Calu3 (cell line): ENCODE results near the gene HLA-E. TPM values are rescaled to one million over a fixed set of nuclear protein-coding genes. Genes with fewer than 3 reads are reported as not detected.
"Not testable (repeated sequence)": the region's sequence is repeated elsewhere in the genome, so short reads cannot be mapped to it uniquely, and the experiment has no call there.

ENCODE experiments used
- BruUV-seq: library from RNA; stranded (reverse); fragments of 400-500 nt; replicated peaks from 2 replicates; lab custom pipeline; 2021; lab: Mats Ljungman, UMichigan
- CTCF ChIA-PET: fragments of 300-600 bp; sonication (Branson Sonifier 250); formaldehyde crosslinking; loops from one replicate; lab custom pipeline; 2022; ENCODE audit warnings: antibody characterized with exemption; lab: Charles Lee
- DNase-seq: peaks from one replicate; pipeline ENCODE4 v3.0.0; 2022
- H3K27ac Mint-ChIP-seq: one replicate; pipeline ENCODE4 v1.8.0; 2022; ENCODE audit warnings: mixed read lengths; ENCODE audit not compliant: unreplicated experiment
- H3K27me3 Mint-ChIP-seq: one replicate; pipeline ENCODE4 v1.8.0; 2022; ENCODE audit warnings: mixed read lengths; ENCODE audit not compliant: unreplicated experiment
- H3K36me3 Mint-ChIP-seq: one replicate; pipeline ENCODE4 v1.8.0; 2022; ENCODE audit warnings: mild to moderate bottlenecking, moderate library complexity, mixed read lengths; ENCODE audit not compliant: insufficient read depth, unreplicated experiment
- H3K4me1 Mint-ChIP-seq: one replicate; pipeline ENCODE4 v1.8.0; 2022; ENCODE audit warnings: mild to moderate bottlenecking, low read depth, mixed read lengths; ENCODE audit not compliant: unreplicated experiment
- H3K4me3 Mint-ChIP-seq: one replicate; pipeline ENCODE4 v1.8.0; 2022; ENCODE audit warnings: mild to moderate bottlenecking, low read depth, moderate library complexity, mixed read lengths; ENCODE audit not compliant: unreplicated experiment
- H3K9me3 Mint-ChIP-seq: one replicate; pipeline ENCODE4 v1.8.0; 2022; ENCODE audit warnings: low read depth, mixed read lengths; ENCODE audit not compliant: unreplicated experiment
- CTCF ChIP-seq: fragments of 200-600 bp; IDR thresholded peaks from one replicate; pipeline ENCODE4 v1.8.0; 2022; ENCODE audit warnings: antibody characterized with exemption; ENCODE audit not compliant: unreplicated experiment
- intact Hi-C: fragments of 100-400 bp; cut with micrococcal nuclease; formaldehyde crosslinking; loops from one replicate; pipeline ENCODE4 v1.10.0; 2022; ENCODE audit not compliant: unreplicated experiment
- total RNA-seq: library from RNA; stranded (reverse); gene quantifications from 2 replicates; pipeline ENCODE4 v1.2.3, GENCODE V29; 2022

Gene HLA-E
- total RNA-seq, 1 experiment from 2014 or later, result 161 TPM

GRCh38 chr6:30470968-30471367, 18.3 kb upstream of the HLA-E start:
- Mint-ChIP-seq H3K4me1 (peaks cover 14% of the 10 kb centered on the region), H3K36me3 (peaks cover 6% of the 10 kb centered on the region), H3K27me3 (peaks cover 78% of the 10 kb centered on the region), H3K4me3 (no peak overlapping the region), H3K27ac (no peak overlapping the region), H3K9me3 (no peaks in the 10 kb centered on the region)
- CTCF ChIA-PET, result interaction anchor here (1.0 kb wide), 1 partner anchor 11 kb away, joined by 3 read pairs; no protein-coding TSS in a partner anchor
- BruUV-seq, result no TSS peak
- intact Hi-C loops, result no loop called here
- DNase-seq, result no peak
- TF ChIP-seq CTCF, result no peak

GRCh38 chr6:30475116-30475515, 14.2 kb upstream of the HLA-E start:
- BruUV-seq, H3K36me3 Mint-ChIP-seq, H3K4me1 Mint-ChIP-seq, H3K4me3 Mint-ChIP-seq, CTCF ChIA-PET, H3K9me3 Mint-ChIP-seq, DNase-seq, H3K27ac Mint-ChIP-seq, intact Hi-C loops: not testable (repeated sequence)
- peaks cover 66% of the 10 kb centered on the region for H3K27me3 Mint-ChIP-seq

GRCh38 chr6:30480536-30481156, 8.7 kb upstream of the HLA-E start:
- DNase-seq, result peak; percentile 45
- Mint-ChIP-seq H3K4me1 (peaks cover 23% of the 10 kb centered on the region), H3K4me3 (peak overlapping the region; percentile 60), H3K36me3 (peaks cover 5% of the 10 kb centered on the region), H3K27me3 (peaks cover 66% of the 10 kb centered on the region), H3K9me3 (peaks cover 2% of the 10 kb centered on the region), H3K27ac (no peak overlapping the region)
- CTCF ChIA-PET, result interaction anchor here (0.6 to 5.3 kb wide), 4 partner anchors 27 to 748 kb away, joined by 3 to 76 read pairs (median 4); no protein-coding TSS in a partner anchor
- no peak for TF ChIP-seq CTCF
- intact Hi-C loops, result loop anchor here (2.0 to 10.0 kb wide), 3 partner anchors 192 to 604 kb away; partner anchors contain the start of genes DHX16 and TUBB
- no TSS peak for BruUV-seq

GRCh38 chr6:30481211-30481964, 7.9 kb upstream of the HLA-E start:
- peak overlapping the region; percentile 60 for H3K4me3 Mint-ChIP-seq
- CTCF ChIA-PET, result interaction anchor here (0.5 to 5.3 kb wide), 19 partner anchors 8 to 748 kb away, joined by 3 to 76 read pairs (median 4); partner anchors contain the start of gene ABCF1

More at GRCh38 chr6:30481211-30481964, 7.9 kb upstream of the HLA-E start:
- no TSS peak for BruUV-seq
- Mint-ChIP-seq H3K4me1 (peaks cover 23% of the 10 kb centered on the region), H3K36me3 (peaks cover 5% of the 10 kb centered on the region), H3K27me3 (peaks cover 66% of the 10 kb centered on the region), H3K9me3 (no peaks in the 10 kb centered on the region), H3K27ac (no peak overlapping the region)
- no peak for DNase-seq
- intact Hi-C loops, result loop anchor here (2.0 to 10.0 kb wide), 3 partner anchors 191 to 603 kb away; partner anchors contain the start of genes DHX16 and TUBB
- TF ChIP-seq CTCF, result no peak
